SH-SY5Y (cell line): Measurements from ENCODE around the gene SLC39A12.

Experiments
- GATA2 ChIP-seq: IDR thresholded peaks from 2 replicates; pipeline ENCODE4 v1.6.1; 2011; ENCODE audit warnings: mild to moderate bottlenecking, low read depth, low read length
- GATA3 ChIP-seq: IDR thresholded peaks from 2 replicates; pipeline ENCODE4 v1.6.1; 2011; ENCODE audit warnings: low read depth, mild to moderate bottlenecking, low read length, moderate library complexity

Gene SLC39A12

DNA sequence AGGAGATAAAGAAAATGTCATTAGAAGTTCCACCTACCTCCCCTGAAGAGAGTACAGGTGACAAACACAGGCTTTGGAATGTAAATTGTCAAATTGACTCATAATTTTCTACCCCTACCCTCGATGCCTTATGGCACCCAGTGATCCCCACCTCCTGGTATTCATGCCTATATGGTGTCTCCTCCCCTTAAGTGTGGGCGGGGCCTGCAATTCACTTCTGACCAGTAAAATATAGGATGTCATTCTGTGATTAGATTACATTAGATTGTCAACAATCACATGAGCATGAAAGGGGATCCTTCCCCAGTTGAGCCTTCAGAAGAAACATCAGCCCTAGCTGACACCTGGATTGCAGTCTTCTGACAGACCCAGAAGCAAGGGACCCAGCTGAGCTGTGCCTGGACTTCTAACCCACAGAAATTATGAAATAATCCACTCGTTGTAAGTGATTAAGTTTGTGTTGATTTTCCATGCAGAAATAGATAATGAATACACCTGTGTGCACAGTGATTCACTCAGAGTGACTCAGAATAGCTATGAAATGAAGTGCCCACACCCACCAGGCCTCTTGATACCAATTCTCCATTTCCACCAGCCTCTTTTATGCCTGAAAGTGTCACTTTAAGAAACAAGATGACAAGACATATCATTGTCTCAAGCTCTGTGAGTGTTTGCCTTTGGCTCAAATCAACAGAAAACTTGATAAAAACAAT lies 8.5 kb upstream of the SLC39A12 start:
- TF ChIP-seq GATA2 (no peak), GATA3 (no peak)

DNA sequence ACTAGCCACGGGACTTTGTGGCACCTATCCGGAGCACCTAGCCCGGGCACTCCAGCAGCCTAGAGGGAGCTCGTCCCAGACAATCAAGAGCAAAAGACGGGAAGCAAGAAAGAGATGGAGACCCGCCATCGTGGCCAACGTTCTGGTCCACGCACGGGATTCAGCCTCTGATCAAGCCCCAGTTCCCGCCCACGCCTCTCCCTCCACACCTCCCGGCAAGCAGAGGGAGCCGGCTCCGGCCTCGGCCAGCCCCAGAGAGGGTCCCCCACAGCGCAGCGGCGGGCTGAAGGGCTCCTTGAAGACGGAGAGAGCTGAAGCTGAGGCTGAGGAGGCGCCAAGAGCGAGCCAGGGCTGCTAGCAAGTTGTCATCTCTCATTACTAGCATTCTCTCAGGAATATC lies 992 bp upstream of the SLC39A12 start:
- no peak for TF ChIP-seq GATA2
- no peak for TF ChIP-seq GATA3

DNA sequence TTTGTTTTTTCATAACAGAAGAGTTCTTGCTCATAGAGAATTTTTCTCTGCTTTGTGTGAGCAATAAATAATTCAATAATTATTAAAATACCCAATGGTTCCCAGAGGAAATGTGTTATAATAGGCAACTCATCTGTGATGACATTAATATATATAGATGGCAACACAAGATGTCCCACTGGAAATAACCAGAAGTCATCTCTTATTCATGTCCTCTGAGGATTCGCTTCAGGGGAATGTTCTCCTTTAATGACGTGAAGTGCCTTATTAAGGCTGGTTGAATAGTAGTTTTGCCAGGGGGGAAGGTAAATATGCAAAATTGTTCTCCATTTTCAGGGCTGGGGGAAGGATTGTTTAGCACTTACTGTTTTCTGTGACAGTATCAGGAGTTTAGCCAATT lies 3.1 kb downstream of the SLC39A12 start:
- no peak for TF ChIP-seq GATA2
- no peak for TF ChIP-seq GATA3

DNA sequence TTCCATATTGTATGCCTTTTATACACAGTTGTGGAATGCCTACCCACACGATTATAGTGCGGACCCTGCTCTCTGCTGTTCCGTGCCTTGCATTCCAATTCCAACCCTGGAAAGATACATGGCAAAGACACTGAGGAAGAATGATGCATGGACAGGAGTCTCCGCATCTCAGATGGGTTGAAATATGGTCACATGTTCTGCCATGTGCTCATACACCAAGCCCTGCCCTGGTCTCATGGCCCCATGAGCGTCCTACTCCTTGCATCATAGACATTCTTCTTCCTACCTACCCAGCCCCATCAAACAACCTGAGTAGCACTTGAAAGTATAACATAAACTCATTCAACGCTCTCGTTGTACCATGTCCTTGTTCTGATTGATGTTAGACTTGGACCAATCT lies 6.3 kb downstream of the SLC39A12 start:
- TF ChIP-seq GATA3 (no peak), GATA2 (no peak)

DNA sequence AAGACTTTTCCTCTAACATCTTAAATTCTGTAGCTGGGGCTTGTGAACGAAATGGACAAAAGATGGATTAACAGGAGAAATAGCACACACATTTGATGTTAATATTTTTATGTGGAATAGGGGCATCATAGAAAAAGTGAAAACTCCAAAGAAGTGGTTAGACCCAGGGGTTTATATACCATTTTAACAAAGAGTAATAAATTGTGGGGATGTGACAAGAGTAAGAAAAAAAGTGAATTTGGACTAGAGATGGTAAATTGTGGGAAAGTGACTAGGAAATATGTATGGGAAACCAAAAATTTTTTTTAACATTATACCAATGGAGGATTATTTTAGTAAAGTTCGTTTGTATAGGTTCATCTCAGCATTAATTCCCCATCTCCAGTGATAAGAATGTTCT lies 8.2 kb downstream of the SLC39A12 start:
- no peak for TF ChIP-seq GATA2
- TF ChIP-seq GATA3, result no peak

DNA sequence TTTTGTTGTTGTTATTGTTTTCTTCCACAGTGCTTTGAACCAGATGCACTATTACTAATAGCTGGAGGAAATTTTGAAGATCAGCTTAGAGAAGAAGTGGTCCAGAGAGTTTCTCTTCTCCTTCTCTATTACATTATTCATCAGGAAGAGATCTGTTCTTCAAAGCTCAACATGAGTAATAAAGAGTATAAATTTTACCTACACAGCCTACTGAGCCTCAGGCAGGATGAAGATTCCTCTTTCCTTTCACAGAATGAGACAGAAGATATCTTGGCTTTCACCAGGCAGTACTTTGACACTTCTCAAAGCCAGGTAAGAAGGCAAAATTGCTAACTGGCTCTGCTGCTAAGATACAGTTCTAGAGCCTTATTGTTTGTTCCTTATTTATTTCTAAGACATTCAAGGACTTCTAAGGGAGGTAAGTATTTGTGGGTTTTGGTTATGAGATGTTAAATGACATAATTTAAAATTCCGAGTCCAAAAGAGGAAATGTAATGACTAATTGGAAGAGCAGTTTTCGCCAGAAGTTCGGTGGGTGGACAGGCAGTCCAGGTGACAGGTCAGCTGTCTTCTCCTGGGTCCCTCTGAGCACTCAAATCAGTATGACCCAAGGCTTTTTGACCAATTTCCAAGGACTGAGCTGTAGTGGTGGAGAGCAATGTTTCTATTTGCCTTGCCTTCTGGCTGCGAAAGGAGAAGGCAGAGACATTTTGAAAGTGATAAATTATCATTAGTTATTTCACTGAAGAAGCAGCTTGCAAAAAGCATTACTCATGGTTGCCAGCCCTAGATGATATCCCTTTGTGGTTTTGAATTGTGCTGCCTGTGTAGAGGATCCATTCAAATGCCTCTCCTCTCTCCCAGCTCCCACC lies 10.1 kb downstream of the SLC39A12 start:
- TF ChIP-seq GATA2, result no peak
- TF ChIP-seq GATA3, result no peak

DNA sequence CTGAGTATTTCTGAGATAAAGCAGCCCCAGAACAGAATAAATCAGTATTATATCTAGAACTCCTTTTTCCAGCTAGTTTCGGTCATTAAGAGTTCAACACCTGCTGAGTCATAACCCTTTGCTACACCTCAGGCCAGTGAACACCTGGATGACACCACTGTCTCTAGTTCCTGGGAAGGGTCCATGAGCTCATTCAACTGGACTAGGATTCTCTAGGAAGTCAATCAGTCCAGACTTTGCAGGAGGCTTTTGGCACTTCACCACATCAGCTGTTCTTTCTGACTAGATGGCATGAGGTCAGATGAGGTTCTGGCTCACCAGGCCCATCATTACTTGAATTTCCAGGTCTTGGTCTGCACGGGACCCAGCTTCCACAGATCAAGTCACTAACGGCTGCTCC lies 11.7 kb downstream of the SLC39A12 start:
- TF ChIP-seq GATA2 (no peak), GATA3 (no peak)

DNA sequence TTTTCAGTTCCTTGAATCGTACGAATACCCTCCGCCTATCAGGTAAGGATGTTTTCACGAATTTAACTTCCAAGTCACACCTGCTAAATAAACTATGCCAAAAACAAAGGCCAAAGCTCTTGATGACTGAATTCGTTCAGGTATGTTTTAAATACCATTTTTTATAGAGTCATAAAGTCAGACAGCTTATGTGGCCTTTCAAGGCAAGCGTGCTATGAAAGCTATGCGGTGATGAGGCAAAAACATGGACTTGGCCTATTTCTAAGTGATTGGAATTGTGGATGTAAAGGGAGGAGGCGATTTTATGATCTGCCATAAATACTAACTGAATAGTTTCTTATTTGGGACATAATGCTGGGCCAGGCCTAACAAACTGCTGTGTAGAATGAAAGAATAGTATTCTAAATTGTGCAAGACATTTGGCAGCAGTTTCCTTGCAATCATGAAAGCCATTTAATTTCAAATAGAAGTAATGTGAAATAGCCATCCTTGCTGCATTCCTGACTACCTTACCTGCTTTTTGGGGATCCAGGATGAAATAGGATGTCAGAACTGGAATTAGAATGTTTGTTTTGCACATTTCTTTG lies 14.0 kb downstream of the SLC39A12 start:
- TF ChIP-seq GATA3, result no peak
- TF ChIP-seq GATA2, result no peak

DNA sequence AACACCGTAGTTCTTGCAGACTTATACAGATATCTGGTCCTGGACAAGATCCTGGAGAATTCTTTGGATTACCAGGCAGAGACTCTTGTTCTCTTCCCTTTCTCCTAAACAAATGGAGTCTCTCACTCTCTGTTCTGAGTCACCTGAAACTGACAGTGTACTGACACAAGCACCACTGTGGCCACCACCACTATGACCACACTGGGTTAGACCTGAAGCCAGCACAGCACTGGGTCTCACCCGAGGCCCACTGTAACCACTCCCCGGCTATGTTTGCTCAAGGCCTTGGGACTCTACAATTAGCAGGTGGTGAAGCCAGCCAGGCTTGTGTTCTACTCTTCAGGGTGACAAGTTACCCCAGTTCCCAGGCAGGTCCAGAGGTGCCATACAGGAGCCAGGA lies 22.8 kb downstream of the SLC39A12 start:
- no peak for TF ChIP-seq GATA2
- no peak for TF ChIP-seq GATA3

DNA sequence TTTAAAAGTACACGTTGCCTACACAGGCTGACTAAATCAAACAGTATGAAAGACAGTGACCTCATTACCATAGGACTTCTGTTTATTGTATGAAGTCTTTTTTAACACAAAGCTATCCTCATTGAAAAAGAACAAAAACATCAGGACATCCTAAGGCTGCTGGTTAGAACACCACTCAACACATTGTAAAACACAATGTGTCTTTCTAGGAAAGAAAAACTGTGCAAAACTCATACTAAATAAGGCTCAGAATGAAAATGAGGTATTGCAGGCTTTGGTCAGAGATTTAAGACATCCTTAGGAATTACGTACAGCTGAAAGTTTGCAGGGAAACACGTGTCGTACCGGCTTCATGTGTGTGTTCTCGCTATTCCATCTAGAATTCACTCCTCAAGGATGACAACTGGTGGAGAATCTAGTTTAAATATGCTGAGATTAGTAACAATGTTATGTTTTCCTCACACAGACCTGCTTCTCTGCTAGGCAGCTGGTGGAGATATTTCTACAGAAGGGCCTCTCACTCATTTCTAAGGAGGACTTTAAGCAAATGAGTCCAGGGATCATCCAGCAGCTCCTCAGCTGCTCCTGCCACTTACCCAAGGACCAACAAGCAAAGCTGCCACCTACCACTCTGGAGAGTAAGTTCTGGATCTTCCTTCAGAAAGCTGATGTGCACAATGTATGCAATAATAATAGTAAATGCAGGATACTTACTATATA lies 29.3 kb downstream of the SLC39A12 start:
- TF ChIP-seq GATA2, result no peak
- TF ChIP-seq GATA3, result no peak

DNA sequence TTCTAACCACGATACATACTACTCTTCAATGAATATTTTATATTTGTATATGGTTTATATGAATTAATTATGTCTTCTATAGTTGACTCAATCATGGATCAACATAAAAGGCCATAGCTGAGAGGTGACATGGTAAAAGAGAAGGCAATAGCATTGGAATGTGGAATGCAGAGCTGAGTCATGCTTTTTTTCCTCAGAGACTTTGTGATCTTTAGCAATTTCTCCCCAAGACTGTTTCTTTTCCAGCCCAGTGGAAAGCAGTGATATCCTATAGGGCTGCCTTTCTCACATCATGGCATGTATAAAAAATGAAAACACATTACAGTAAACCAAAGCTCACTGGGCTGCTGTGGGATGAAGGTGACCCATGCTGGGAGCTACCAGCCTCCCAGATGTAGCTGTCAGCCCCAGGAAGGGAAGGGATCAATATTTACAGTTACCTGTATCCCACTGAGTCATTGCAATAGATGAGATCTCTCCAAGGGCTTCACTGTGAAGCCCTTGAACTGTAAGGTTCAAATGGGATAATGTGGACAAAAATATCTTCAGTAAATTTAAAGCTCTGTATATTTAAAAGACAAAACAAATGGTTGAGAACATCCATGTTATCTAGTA lies 30.2 kb downstream of the SLC39A12 start:
- TF ChIP-seq GATA2 (no peak), GATA3 (no peak)

DNA sequence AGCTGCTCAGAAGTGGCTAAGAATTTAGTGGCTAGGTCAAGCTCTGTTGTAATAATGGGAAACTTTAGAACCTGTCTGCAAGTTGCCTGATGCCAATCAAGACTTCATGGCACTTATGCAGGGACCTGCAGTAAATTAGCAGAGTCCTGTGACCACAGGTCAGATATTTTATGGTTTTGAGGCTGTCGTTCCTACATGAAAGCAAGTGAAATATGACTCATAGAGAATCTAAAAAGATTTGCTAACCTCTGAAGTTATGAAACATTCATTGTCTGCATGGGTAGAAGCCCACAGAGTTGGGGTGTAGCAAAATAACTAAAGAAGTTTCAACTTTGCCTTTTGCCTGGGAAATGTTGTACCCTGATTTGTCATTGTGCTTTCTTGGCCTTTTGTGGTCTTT lies 32.3 kb downstream of the SLC39A12 start:
- TF ChIP-seq GATA2, result no peak
- TF ChIP-seq GATA3, result no peak

DNA sequence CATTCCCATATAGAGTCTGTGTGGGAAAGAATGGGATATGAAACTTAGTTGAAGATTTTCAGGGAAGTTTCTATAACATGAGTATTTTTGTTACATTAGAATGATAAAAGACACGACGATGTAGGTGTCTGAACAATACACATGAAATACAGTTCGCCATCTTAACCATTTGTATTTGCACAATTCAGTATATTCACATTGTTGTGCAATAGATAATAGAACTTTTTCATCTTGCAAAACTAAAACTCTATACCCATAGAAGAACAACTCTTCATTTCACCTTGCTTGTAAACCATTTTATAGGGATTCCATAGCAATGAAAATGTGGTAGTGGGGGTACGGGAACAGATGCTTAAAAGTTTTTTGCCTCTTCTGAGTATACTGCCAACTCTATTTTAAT lies 32.8 kb downstream of the SLC39A12 start:
- TF ChIP-seq GATA2 (no peak), GATA3 (no peak)
